Vagina (tissue), 2 donors: ENCODE data around the gene GALNT5. TPM values are rescaled to one million over a fixed set of nuclear protein-coding genes. Genes with fewer than 3 reads are reported as not detected.

Source experiments
- DNase-seq, 2 donors: peaks; one replicate each; pipeline ENCODE4 v3.0.0-alpha.2; 2017; ENCODE audit errors: extremely low spot score in 2 of 2
- H3K27ac ChIP-seq: fragments of 200-600 bp; sonication (generic); one replicate; pipeline ENCODE4 v1.5.1; 2019
- H3K27me3 ChIP-seq: fragments of 200-600 bp; sonication (generic); one replicate; pipeline ENCODE4 v1.5.1; 2019
- H3K36me3 ChIP-seq, 2 donors: fragments of 200-600 bp; sonication (generic); one replicate each; pipeline ENCODE4 v1.5.1; 2017 to 2019
- H3K4me1 ChIP-seq: fragments of 200-600 bp; sonication (generic); one replicate; pipeline ENCODE4 v1.5.1; 2019
- H3K4me3 ChIP-seq, 2 donors: fragments of 200-600 bp; sonication (generic); 1 replicate in 1 of 2; 2 replicates in 1 of 2; pipeline ENCODE4 v1.5.1; 2016 to 2019
- H3K9me3 ChIP-seq: fragments of 200-600 bp; sonication (generic); one replicate; pipeline ENCODE4 v1.5.1; 2019
- CTCF ChIP-seq, 3 experiments: fragments of 450-650 bp in 2 of 3; fragments of 200-600 bp in 1 of 3; sonication (generic) in 1 of 3; IDR thresholded peaks; one replicate each; pipeline ENCODE4 v1.5.1; 2017 to 2019; ENCODE audit warnings: antibody characterized with exemption in 3 of 3, mild to moderate bottlenecking in 2 of 3, moderate library complexity in 2 of 3
- POLR2A ChIP-seq, 2 donors: fragments of 450-650 bp; IDR thresholded peaks; one replicate each; pipeline ENCODE4 v1.6.1; 2017; ENCODE audit warnings: antibody characterized with exemption in 2 of 2, mild to moderate bottlenecking in 2 of 2, moderate library complexity in 2 of 2
- POLR2AphosphoS5 ChIP-seq, 2 donors: sonication (generic); formaldehyde crosslinking; IDR thresholded peaks; one replicate each; pipeline ENCODE4 v1.9.0; 2017; ENCODE audit warnings: antibody characterized with exemption in 2 of 2, mild to moderate bottlenecking in 2 of 2, low read depth in 1 of 2; ENCODE audit not compliant: insufficient read depth in 1 of 2
- intact Hi-C: fragments of 100-400 bp; cut with DNase I; formaldehyde crosslinking; loops from one replicate; pipeline ENCODE4 v1.15.1; 2023
- total RNA-seq: library from RNA; depleted of rRNA; stranded (reverse); fragments of >200 nt; gene quantifications from one replicate; pipeline ENCODE4 v1.2.3, GENCODE V29; 2016

Gene GALNT5
- total RNA-seq, 1 donor from 2014 or later = 3.2 TPM

- H3K4me1 ChIP-seq = no peaks in the 10 kb centered on the region
- H3K27me3 ChIP-seq = no peaks in the 10 kb centered on the region
- no peaks in the 10 kb centered on the region for H3K9me3 ChIP-seq
- no peak overlapping the region for H3K4me3 ChIP-seq
- intact Hi-C loops = no loop called here
- no peak overlapping the region for H3K27ac ChIP-seq
- DNase-seq = no peak
- TF ChIP-seq CTCF (IDR thresholded peaks at IDR 0.05) (no peak), POLR2AphosphoS5 (IDR thresholded peaks at IDR 0.05; ENCODE audit: insufficient read depth in 1 of 2, low read depth in 1 of 2) (no peak)
- H3K36me3 ChIP-seq = no peaks in the 10 kb centered on the region
These were observed 64.0 kb downstream of the GALNT5 start for GRCh38 chr2:157321466-157321865.

- intact Hi-C loops = no loop called here
- H3K9me3 ChIP-seq = no peaks in the 10 kb centered on the region
- no peaks in the 10 kb centered on the region for H3K4me1 ChIP-seq
- no peak overlapping the region for H3K27ac ChIP-seq
- H3K27me3 ChIP-seq = no peaks in the 10 kb centered on the region
- no peak for DNase-seq
- no peak overlapping the region for H3K4me3 ChIP-seq
- TF ChIP-seq CTCF (IDR thresholded peaks at IDR 0.05) = no peak
- no peak for TF ChIP-seq POLR2A (IDR thresholded peaks at IDR 0.05)
- no peak for TF ChIP-seq POLR2AphosphoS5 (IDR thresholded peaks at IDR 0.05; ENCODE audit: insufficient read depth in 1 of 2, low read depth in 1 of 2)
- H3K36me3 ChIP-seq = no peaks in the 10 kb centered on the region
These were observed 64.9 kb downstream of the GALNT5 start for GRCh38 chr2:157322432-157322831.

DNA sequence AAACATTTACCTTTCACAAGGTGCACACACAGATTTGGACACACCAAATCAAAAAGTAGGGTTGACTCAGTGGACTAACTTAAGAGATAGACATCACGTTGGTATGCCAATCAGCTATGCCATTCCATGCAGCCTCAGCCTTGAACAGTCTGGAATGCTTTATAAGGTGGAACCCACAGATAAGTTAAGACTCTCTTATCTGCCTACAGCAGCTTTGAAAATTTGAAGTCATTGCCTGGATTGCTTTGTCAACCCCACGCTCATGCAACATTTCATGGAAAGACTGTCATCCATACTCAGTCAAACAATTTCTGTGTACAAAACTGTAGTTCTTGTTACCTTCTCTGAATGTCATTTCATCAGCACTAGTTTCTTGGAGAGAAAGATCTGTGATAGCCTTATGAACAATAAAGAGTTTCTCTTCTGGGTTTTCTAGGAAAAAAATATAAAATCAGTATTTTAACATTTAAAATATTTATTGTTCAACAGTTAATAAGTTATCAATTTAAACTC, 66.9 kb downstream of the GALNT5 start:
- H3K27me3 ChIP-seq = no peaks in the 10 kb centered on the region
- H3K27ac ChIP-seq = no peak overlapping the region
- TF ChIP-seq POLR2AphosphoS5 (IDR thresholded peaks at IDR 0.05; ENCODE audit: insufficient read depth in 1 of 2, low read depth in 1 of 2) (no peak), POLR2A (IDR thresholded peaks at IDR 0.05) (no peak), CTCF (IDR thresholded peaks at IDR 0.05) (no peak)
- H3K36me3 ChIP-seq = no peaks in the 10 kb centered on the region
- H3K4me3 ChIP-seq = no peak overlapping the region
- DNase-seq = no peak
- intact Hi-C loops = no loop called here
- no peaks in the 10 kb centered on the region for H3K9me3 ChIP-seq
- no peaks in the 10 kb centered on the region for H3K4me1 ChIP-seq

- H3K9me3 ChIP-seq = no peaks in the 10 kb centered on the region
- intact Hi-C loops = no loop called here
- no peak within 1 kb of the TSS for H3K27ac ChIP-seq
- no peaks in the 10 kb centered on the region for H3K27me3 ChIP-seq
- no peak for DNase-seq
- H3K36me3 ChIP-seq = no peaks in the 10 kb centered on the region
- TF ChIP-seq POLR2A (IDR thresholded peaks at IDR 0.05) (no peak), POLR2AphosphoS5 (IDR thresholded peaks at IDR 0.05; ENCODE audit: insufficient read depth in 1 of 2, low read depth in 1 of 2) (no peak)
- no peaks in the 10 kb centered on the region for H3K4me1 ChIP-seq
- H3K4me3 ChIP-seq = no peak within 1 kb of the TSS
These were observed 68.3 kb downstream of the GALNT5 start, which contains the start of gene ERMN for GRCh38 chr2:157325786-157326185. Gene ERMN, minus strand, starts transcription at chr2:157325824. Its CDS starts 182 bp downstream, at chr2:157325642.

DNA sequence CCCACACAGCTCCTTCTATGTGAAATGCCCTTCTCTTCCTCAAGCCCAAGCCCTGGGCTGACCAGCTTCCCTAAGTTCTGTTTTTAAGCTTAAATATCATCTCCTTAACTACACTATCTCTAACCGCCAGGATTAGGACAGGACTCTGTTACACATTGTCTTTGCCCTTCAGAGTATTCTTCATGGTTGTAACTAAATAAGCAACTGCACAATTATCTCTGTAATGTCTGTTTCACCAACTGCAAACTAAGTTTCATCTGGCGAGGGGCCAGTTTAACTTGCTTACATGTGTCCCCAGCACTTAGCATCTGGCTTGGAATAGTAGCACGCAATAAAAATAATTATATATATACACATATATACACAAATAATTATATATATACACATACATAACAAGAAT, 69.2 kb downstream of the GALNT5 start:
- no peaks in the 10 kb centered on the region for H3K4me1 ChIP-seq
- intact Hi-C loops = no loop called here

More for the DNA sequence above, 69.2 kb downstream of the GALNT5 start:
- no peak for DNase-seq
- Histone ChIP-seq H3K4me3 (no peak overlapping the region), H3K9me3 (no peaks in the 10 kb centered on the region), H3K36me3 (no peaks in the 10 kb centered on the region), H3K27me3 (no peaks in the 10 kb centered on the region), H3K27ac (no peak overlapping the region)
- TF ChIP-seq POLR2A (IDR thresholded peaks at IDR 0.05) (no peak), CTCF (IDR thresholded peaks at IDR 0.05) (no peak), POLR2AphosphoS5 (IDR thresholded peaks at IDR 0.05; ENCODE audit: insufficient read depth in 1 of 2, low read depth in 1 of 2) (no peak)
